ENCODE measurements around the gene GABRB3. TPM values are rescaled to one million over a fixed set of nuclear protein-coding genes. Genes with fewer than 3 reads are reported as not detected.

GABRB3 gene
- total and polyA plus RNA-seq, 4 donors = 0.09 to 1.2 (median 0.50) TPM

DNA sequence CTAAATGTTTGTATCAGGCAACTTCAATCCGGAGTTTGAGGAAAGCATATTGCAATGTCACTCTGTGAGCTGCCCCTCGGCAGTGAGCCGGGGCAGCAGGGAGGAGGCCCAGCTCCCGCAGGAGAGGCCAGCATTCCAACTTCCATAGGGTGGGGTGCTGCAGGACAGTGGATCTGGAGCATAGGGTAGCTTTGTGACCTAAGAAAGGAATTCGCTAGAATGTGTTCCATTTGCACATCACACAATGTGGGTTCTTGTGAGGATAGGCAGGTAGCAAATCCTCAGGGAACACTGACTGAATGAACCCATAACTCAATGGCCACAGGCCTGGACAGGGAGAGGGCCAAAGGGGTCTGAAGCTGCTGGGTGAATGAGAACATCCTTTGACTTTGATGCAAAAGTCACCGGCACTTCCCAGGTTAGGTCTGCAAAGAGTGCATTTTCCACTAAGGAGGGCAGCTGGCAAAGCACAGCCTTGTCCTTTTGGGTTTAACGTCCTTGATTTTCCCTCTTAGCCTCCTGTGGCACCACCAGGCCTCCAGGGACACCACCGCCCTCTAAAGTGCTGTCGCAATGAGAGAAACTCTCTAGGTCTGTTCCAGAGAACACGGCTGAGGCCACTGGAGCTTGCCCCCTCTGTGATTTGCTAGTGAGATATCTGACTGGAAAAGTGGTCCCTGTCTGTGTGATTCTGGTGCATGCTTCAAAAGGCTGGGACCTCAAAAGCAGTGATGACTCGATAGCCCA is 36.2 kb downstream of the GABRB3 start:
- Histone ChIP-seq H3K27ac (ENCODE audit: low read depth in 1 of 2, low read length in 2 of 2) (no peak overlapping the region), H3K36me3 (ENCODE audit: control insufficient read depth in 4 of 4, insufficient read depth in 3 of 4, low read depth in 1 of 4, low read length in 3 of 4) (no peaks in the 10 kb centered on the region), H3K9me3 (ENCODE audit: control insufficient read depth in 4 of 4, low read length in 3 of 4) (peaks cover 0 to 4% (median 2%) of the 10 kb centered on the region in 4 donors), H3K4me1 (ENCODE audit: control insufficient read depth in 4 of 4, insufficient read depth in 4 of 4, low read length in 3 of 4) (no peaks in the 10 kb centered on the region), H3K9ac (ENCODE audit: low read depth in 1 of 2, low read length in 2 of 2) (no peak overlapping the region), H3K4me3 (ENCODE audit: low read depth in 1 of 3, low read length in 3 of 3) (no peak overlapping the region), H3K27me3 (ENCODE audit: control insufficient read depth in 4 of 4, insufficient read depth in 4 of 4, low read length in 3 of 4) (peaks cover 0 to 4% (median 0%) of the 10 kb centered on the region in 4 donors)
- no peak for TF ChIP-seq REST (IDR thresholded peaks at IDR 0.05)
- TF ChIP-seq, protein P1, sequence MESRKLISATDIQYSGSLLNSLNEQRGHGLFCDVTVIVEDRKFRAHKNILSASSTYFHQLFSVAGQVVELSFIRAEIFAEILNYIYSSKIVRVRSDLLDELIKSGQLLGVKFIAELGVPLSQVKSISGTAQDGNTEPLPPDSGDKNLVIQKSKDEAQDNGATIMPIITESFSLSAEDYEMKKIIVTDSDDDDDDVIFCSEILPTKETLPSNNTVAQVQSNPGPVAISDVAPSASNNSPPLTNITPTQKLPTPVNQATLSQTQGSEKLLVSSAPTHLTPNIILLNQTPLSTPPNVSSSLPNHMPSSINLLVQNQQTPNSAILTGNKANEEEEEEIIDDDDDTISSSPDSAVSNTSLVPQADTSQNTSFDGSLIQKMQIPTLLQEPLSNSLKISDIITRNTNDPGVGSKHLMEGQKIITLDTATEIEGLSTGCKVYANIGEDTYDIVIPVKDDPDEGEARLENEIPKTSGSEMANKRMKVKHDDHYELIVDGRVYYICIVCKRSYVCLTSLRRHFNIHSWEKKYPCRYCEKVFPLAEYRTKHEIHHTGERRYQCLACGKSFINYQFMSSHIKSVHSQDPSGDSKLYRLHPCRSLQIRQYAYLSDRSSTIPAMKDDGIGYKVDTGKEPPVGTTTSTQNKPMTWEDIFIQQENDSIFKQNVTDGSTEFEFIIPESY (IDR thresholded peaks at IDR 0.05) = no peak
- DNase-seq (ENCODE audit: low spot score) = no peak
- 55% methylated on average over 11 of the region's 11 CpGs for WGBS

DNA sequence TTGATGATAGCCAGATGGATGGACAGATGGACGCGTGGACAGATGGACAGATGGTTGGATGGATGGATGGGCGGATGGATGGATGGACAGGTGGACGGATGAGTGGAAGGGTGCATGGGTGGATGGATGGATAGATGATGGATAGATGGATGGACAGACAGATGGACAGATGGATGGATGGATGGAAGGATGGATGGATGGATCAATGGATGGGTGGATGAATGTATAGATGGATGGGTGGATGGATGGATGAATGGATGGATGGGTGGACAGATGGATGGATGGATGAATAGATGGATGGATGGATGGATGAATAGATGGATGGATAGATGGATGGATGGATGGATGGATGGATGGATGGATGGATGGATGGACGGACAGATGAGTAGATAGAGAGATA is 40.9 kb downstream of the GABRB3 start:
- 78% methylated on average over 5 of the region's 5 CpGs for WGBS
- TF ChIP-seq RAD21 (IDR thresholded peaks at IDR 0.05) (no peak), GABPA (IDR thresholded peaks at IDR 0.05 in 1 of 2, conservative IDR thresholded peaks at IDR 0.05 in 1 of 2) (no peak), HNF4G (IDR thresholded peaks at IDR 0.05) (no peak), FOXA2 (IDR thresholded peaks at IDR 0.05) (no peak), FOXA1 (IDR thresholded peaks at IDR 0.05) (no peak), NR2F2 (IDR thresholded peaks at IDR 0.05) (no peak), RXRA (IDR thresholded peaks at IDR 0.05) (no peak), YY1 (IDR thresholded peaks at IDR 0.05) (no peak), REST (IDR thresholded peaks at IDR 0.05) (no peak), JUND (IDR thresholded peaks at IDR 0.05) (no peak), SP1 (IDR thresholded peaks at IDR 0.05) (no peak), ATF3 (IDR thresholded peaks at IDR 0.05) (no peak), TAF1 (conservative IDR thresholded peaks at IDR 0.05) (no peak), EGR1 (IDR thresholded peaks at IDR 0.05; ENCODE audit: low read depth in 2 of 2) (no peak)
- TF ChIP-seq, protein P2, sequence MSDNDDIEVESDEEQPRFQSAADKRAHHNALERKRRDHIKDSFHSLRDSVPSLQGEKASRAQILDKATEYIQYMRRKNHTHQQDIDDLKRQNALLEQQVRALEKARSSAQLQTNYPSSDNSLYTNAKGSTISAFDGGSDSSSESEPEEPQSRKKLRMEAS (IDR thresholded peaks at IDR 0.05) = no peak
- TF ChIP-seq, protein P3, sequence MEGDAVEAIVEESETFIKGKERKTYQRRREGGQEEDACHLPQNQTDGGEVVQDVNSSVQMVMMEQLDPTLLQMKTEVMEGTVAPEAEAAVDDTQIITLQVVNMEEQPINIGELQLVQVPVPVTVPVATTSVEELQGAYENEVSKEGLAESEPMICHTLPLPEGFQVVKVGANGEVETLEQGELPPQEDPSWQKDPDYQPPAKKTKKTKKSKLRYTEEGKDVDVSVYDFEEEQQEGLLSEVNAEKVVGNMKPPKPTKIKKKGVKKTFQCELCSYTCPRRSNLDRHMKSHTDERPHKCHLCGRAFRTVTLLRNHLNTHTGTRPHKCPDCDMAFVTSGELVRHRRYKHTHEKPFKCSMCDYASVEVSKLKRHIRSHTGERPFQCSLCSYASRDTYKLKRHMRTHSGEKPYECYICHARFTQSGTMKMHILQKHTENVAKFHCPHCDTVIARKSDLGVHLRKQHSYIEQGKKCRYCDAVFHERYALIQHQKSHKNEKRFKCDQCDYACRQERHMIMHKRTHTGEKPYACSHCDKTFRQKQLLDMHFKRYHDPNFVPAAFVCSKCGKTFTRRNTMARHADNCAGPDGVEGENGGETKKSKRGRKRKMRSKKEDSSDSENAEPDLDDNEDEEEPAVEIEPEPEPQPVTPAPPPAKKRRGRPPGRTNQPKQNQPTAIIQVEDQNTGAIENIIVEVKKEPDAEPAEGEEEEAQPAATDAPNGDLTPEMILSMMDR (IDR thresholded peaks at IDR 0.05; ENCODE audit: low read depth, low read length, missing input control) = no peak
- TF ChIP-seq, protein P1 (IDR thresholded peaks at IDR 0.05) = no peak
- peaks cover 0 to 5% (median 0%) of the 10 kb centered on the region in 4 donors for H3K27me3 ChIP-seq (ENCODE audit: control insufficient read depth in 4 of 4, insufficient read depth in 4 of 4, low read length in 3 of 4)
- DNase-seq (ENCODE audit: low spot score) = no peak
- no peaks in the 10 kb centered on the region for H3K36me3 ChIP-seq (ENCODE audit: control insufficient read depth in 4 of 4, insufficient read depth in 3 of 4, low read depth in 1 of 4, low read length in 3 of 4)
- H3K9ac ChIP-seq (ENCODE audit: low read depth in 1 of 2, low read length in 2 of 2) = no peak overlapping the region
- peaks cover 0 to 7% (median 2%) of the 10 kb centered on the region in 4 donors for H3K9me3 ChIP-seq (ENCODE audit: control insufficient read depth in 4 of 4, low read length in 3 of 4)
- no peak overlapping the region for H3K4me3 ChIP-seq (ENCODE audit: low read depth in 1 of 3, low read length in 3 of 3)
- no peak overlapping the region for H3K27ac ChIP-seq (ENCODE audit: low read depth in 1 of 2, low read length in 2 of 2)
- H3K4me1 ChIP-seq (ENCODE audit: control insufficient read depth in 4 of 4, insufficient read depth in 4 of 4, low read length in 3 of 4) = no peaks in the 10 kb centered on the region
